Activated CD4-positive, alpha-beta T cell treated with anti-CD3 and anti-CD28 coated beads, Interleukin-2, amount 10 ng/mL, durations not matched to agents 24 days and 14 days (primary cell): ENCODE measurements around the gene TMC7. TPM values are rescaled to one million over a fixed set of nuclear protein-coding genes. Genes with fewer than 3 reads are reported as not detected.

Experiments
- DNase-seq: peaks from one replicate; pipeline ENCODE4 v3.0.0; 2022
- H3K27ac Mint-ChIP-seq: one replicate; pipeline ENCODE4 v1.8.0; 2022; ENCODE audit warnings: mild to moderate bottlenecking, mixed read lengths
- H3K27me3 Mint-ChIP-seq: one replicate; pipeline ENCODE4 v1.8.0; 2022; ENCODE audit warnings: mixed read lengths
- H3K36me3 Mint-ChIP-seq: one replicate; pipeline ENCODE4 v1.8.0; 2022; ENCODE audit warnings: low read depth, mild to moderate bottlenecking, mixed read lengths
- H3K4me1 Mint-ChIP-seq: one replicate; pipeline ENCODE4 v1.8.0; 2021; ENCODE audit warnings: mixed read lengths
- H3K4me3 Mint-ChIP-seq: one replicate; pipeline ENCODE4 v1.8.0; 2022; ENCODE audit warnings: mild to moderate bottlenecking, moderate library complexity, mixed read lengths
- H3K9me3 Mint-ChIP-seq: one replicate; pipeline ENCODE4 v1.8.0; 2021; ENCODE audit warnings: mixed read lengths
- intact Hi-C: fragments of 100-400 bp; cut with micrococcal nuclease; formaldehyde crosslinking; loops from one replicate; pipeline ENCODE4 v1.15.1; 2023
- total RNA-seq: library from RNA; stranded (reverse); gene quantifications from 2 replicates; pipeline ENCODE4 v1.2.3, GENCODE V29; 2022

The TMC7 gene
- total RNA-seq, 1 donor from 2014 or later = not detected

- Mint-ChIP-seq H3K9me3 (no peaks in the 10 kb centered on the region), H3K4me3 (no peak overlapping the region), H3K36me3 (no peaks in the 10 kb centered on the region), H3K4me1 (no peaks in the 10 kb centered on the region), H3K27me3 (no peaks in the 10 kb centered on the region), H3K27ac (no peak overlapping the region)
- intact Hi-C loops = no loop called here
- DNase-seq = no peak
These were observed 43.7 kb downstream of the TMC7 start for GRCh38 chr16:19027416-19027815.

- Mint-ChIP-seq H3K9me3 (no peaks in the 10 kb centered on the region), H3K27ac (no peak overlapping the region), H3K4me1 (no peaks in the 10 kb centered on the region), H3K27me3 (no peaks in the 10 kb centered on the region), H3K36me3 (no peaks in the 10 kb centered on the region), H3K4me3 (no peak overlapping the region)
- DNase-seq = no peak
- intact Hi-C loops = no loop called here
These were observed 46.2 kb downstream of the TMC7 start for GRCh38 chr16:19029980-19030379.

- H3K36me3 Mint-ChIP-seq = no peaks in the 10 kb centered on the region
- DNase-seq = no peak
- H3K27me3 Mint-ChIP-seq = no peaks in the 10 kb centered on the region
- H3K4me1 Mint-ChIP-seq = no peaks in the 10 kb centered on the region
- H3K27ac Mint-ChIP-seq = no peak overlapping the region
- H3K9me3 Mint-ChIP-seq = no peaks in the 10 kb centered on the region
- intact Hi-C loops = no loop called here
- H3K4me3 Mint-ChIP-seq = no peak overlapping the region
These were observed 48.0 kb downstream of the TMC7 start for GRCh38 chr16:19031738-19032137.

- no peak for DNase-seq
- H3K27me3 Mint-ChIP-seq = no peaks in the 10 kb centered on the region
These were observed 50.0 kb downstream of the TMC7 start for GRCh38 chr16:19033761-19034160.

GRCh38 chr16:19040400-19040799 is 56.7 kb downstream of the TMC7 start:
- no peaks in the 10 kb centered on the region for H3K27me3 Mint-ChIP-seq
- no peak overlapping the region for H3K27ac Mint-ChIP-seq
- H3K4me3 Mint-ChIP-seq = no peak overlapping the region
- no peak for DNase-seq
- no peaks in the 10 kb centered on the region for H3K9me3 Mint-ChIP-seq
- no peaks in the 10 kb centered on the region for H3K36me3 Mint-ChIP-seq
- intact Hi-C loops = no loop called here
- H3K4me1 Mint-ChIP-seq = no peaks in the 10 kb centered on the region

More at GRCh38 chr16:19033761-19034160, 50.0 kb downstream of the TMC7 start:
- no peak overlapping the region for H3K4me3 Mint-ChIP-seq
- no peak overlapping the region for H3K27ac Mint-ChIP-seq
- H3K4me1 Mint-ChIP-seq = no peaks in the 10 kb centered on the region
- H3K36me3 Mint-ChIP-seq = no peaks in the 10 kb centered on the region
- H3K9me3 Mint-ChIP-seq = no peaks in the 10 kb centered on the region
- intact Hi-C loops = no loop called here

- H3K27ac Mint-ChIP-seq = no peak overlapping the region
- H3K4me1 Mint-ChIP-seq = no peaks in the 10 kb centered on the region
- DNase-seq = no peak
- no peaks in the 10 kb centered on the region for H3K9me3 Mint-ChIP-seq
- H3K4me3 Mint-ChIP-seq = no peak overlapping the region
- intact Hi-C loops = no loop called here
- H3K27me3 Mint-ChIP-seq = no peaks in the 10 kb centered on the region
- H3K36me3 Mint-ChIP-seq = no peaks in the 10 kb centered on the region
These were observed 61.0 kb downstream of the TMC7 start for GRCh38 chr16:19044769-19045168.

- no peak overlapping the region for H3K27ac Mint-ChIP-seq
- H3K27me3 Mint-ChIP-seq = no peaks in the 10 kb centered on the region
- H3K4me3 Mint-ChIP-seq = no peak overlapping the region
- no peaks in the 10 kb centered on the region for H3K9me3 Mint-ChIP-seq
- no peaks in the 10 kb centered on the region for H3K4me1 Mint-ChIP-seq
- intact Hi-C loops = no loop called here
- H3K36me3 Mint-ChIP-seq = no peaks in the 10 kb centered on the region
- no peak for DNase-seq
These were observed 62.3 kb downstream of the TMC7 start for GRCh38 chr16:19046062-19046461.

- DNase-seq = no peak
- Mint-ChIP-seq H3K4me3 (no peak overlapping the region), H3K27ac (no peak overlapping the region), H3K27me3 (peaks cover 4% of the 10 kb centered on the region), H3K36me3 (peaks cover under 1% of the 10 kb centered on the region), H3K9me3 (no peaks in the 10 kb centered on the region), H3K4me1 (peaks cover 5% of the 10 kb centered on the region)
- intact Hi-C loops = loop anchor here (10.0 kb wide), 1 partner anchor 98 kb away; no protein-coding TSS in a partner anchor
These were observed 79.0 kb downstream of the TMC7 start for GRCh38 chr16:19062706-19063105.

- Mint-ChIP-seq H3K9me3 (no peaks in the 10 kb centered on the region), H3K36me3 (peaks cover 2% of the 10 kb centered on the region), H3K27me3 (peaks cover 3% of the 10 kb centered on the region), H3K4me3 (peak overlapping the region; percentile 92), H3K27ac (peak overlapping the region; percentile 97), H3K4me1 (peaks cover 14% of the 10 kb centered on the region)
- intact Hi-C loops = loop anchor here (1.0 to 10.0 kb wide), 5 partner anchors 102 to 488 kb away; partner anchors contain the start of genes ARL6IP1 and VPS35L
- DNase-seq = no peak
These were observed 83.2 kb downstream of the TMC7 start for GRCh38 chr16:19066988-19067348.

GRCh38 chr16:19067349-19068236 is 83.9 kb downstream of the TMC7 start, which contains the start of gene COQ7:
TSS of gene COQ7 (plus strand) at chr16:19067614. CDS start at chr16:19067665, 51 bp downstream.
- H3K27me3 Mint-ChIP-seq = peaks cover 3% of the 10 kb centered on the region
- H3K36me3 Mint-ChIP-seq = peaks cover 5% of the 10 kb centered on the region
- H3K4me3 Mint-ChIP-seq = peak within 1 kb of the TSS; percentile 92
- H3K9me3 Mint-ChIP-seq = no peaks in the 10 kb centered on the region
- H3K4me1 Mint-ChIP-seq = peaks cover 16% of the 10 kb centered on the region
- H3K27ac Mint-ChIP-seq = peak within 1 kb of the TSS; percentile 97
- intact Hi-C loops = loop anchor here (1.0 to 10.0 kb wide), 5 partner anchors 103 to 488 kb away; partner anchors contain the start of genes ARL6IP1 and VPS35L
- peak; percentile 99 for DNase-seq

GRCh38 chr16:19068237-19068815 is 84.6 kb downstream of the TMC7 start:
- peak overlapping the region; percentile 97 for H3K27ac Mint-ChIP-seq
- H3K9me3 Mint-ChIP-seq = no peaks in the 10 kb centered on the region
- H3K4me3 Mint-ChIP-seq = peak overlapping the region; percentile 92
- intact Hi-C loops = loop anchor here (5.0 to 10.0 kb wide), 3 partner anchors 104 to 266 kb away; partner anchors contain the start of gene ARL6IP1
- no peak for DNase-seq
- peaks cover 5% of the 10 kb centered on the region for H3K36me3 Mint-ChIP-seq
- H3K27me3 Mint-ChIP-seq = peaks cover 1% of the 10 kb centered on the region
- peaks cover 18% of the 10 kb centered on the region for H3K4me1 Mint-ChIP-seq

- Mint-ChIP-seq H3K4me1 (peaks cover 16% of the 10 kb centered on the region), H3K36me3 (peaks cover 12% of the 10 kb centered on the region)
- intact Hi-C loops = no loop called here
These were observed 88.4 kb downstream of the TMC7 start for GRCh38 chr16:19071811-19072777.

GRCh38 chr16:19073344-19073743 is 89.6 kb downstream of the TMC7 start:
- Mint-ChIP-seq H3K9me3 (no peaks in the 10 kb centered on the region), H3K36me3 (peaks cover 12% of the 10 kb centered on the region), H3K4me3 (no peak overlapping the region), H3K27me3 (no peaks in the 10 kb centered on the region), H3K4me1 (peaks cover 7% of the 10 kb centered on the region), H3K27ac (no peak overlapping the region)
- DNase-seq = no peak
- intact Hi-C loops = no loop called here

More at GRCh38 chr16:19071811-19072777, 88.4 kb downstream of the TMC7 start:
- Mint-ChIP-seq H3K27ac (no peak overlapping the region), H3K9me3 (no peaks in the 10 kb centered on the region), H3K27me3 (peaks cover 1% of the 10 kb centered on the region), H3K4me3 (no peak overlapping the region)
- peak; percentile 87 for DNase-seq
